NCI-H1105 (cell line): ENCODE results near the gene ANKRD36.
"Not testable (repeated sequence)": the region's sequence is repeated elsewhere in the genome, so short reads cannot be mapped to it uniquely, and the experiment has no call there.

ENCODE experiments used
- DNase-seq: peaks from one replicate; lab custom pipeline; 2025; lab: John Stamatoyannopoulos, UW

ANKRD36 gene

DNA sequence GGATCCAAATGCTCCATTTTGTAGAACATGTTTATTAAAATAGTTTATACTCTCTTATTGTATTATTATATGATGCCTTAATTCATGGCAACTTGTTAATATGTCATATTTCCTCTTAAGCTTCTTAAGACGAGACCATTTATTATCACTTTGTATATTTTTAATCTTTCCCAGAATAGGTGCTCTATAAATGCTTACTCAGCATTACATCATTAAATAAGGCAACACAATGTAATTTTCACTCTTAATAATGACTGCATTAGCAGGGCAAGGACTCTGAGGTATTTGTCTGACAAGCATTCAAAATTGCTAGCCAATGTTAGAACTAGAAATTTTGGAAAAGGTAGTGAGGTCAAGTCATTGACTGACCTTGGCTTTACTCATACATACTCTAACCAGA is 180.7 kb downstream of the ANKRD36 start:
- DNase-seq: not testable (repeated sequence)
